K562 (cell line): ENCODE results near the gene RNF114. TPM values are rescaled to one million over a fixed set of nuclear protein-coding genes. Genes with fewer than 3 reads are reported as not detected.

Experiments used
- CHAMP1 ChIP-seq: fragments of 450-650 bp; IDR thresholded peaks from 2 replicates; pipeline ENCODE4 v1.6.1; 2016; ENCODE audit warnings: mild to moderate bottlenecking
- GATAD2B ChIP-seq: fragments of 450-650 bp; IDR thresholded peaks from 2 replicates; pipeline ENCODE4 v1.6.1; 2017; ENCODE audit warnings: mild to moderate bottlenecking, borderline replicate concordance
- HOXB6 ChIP-seq: fragments of 250-450 bp; sonication (Bioruptor Pico); IDR thresholded peaks from 2 replicates; pipeline ENCODE4 v1.5.1; 2022; ENCODE audit warnings: mild to moderate bottlenecking, borderline replicate concordance
- ILF3 ChIP-seq: fragments of 450-650 bp; IDR thresholded peaks from 2 replicates; pipeline ENCODE4 v1.6.1; 2018; ENCODE audit warnings: antibody characterized with exemption, mild to moderate bottlenecking, moderate library complexity, borderline replicate concordance
- IRF1 ChIP-seq: sonication (generic); formaldehyde crosslinking; IDR thresholded peaks from 2 replicates; pipeline ENCODE4 v1.8.0; 2022; ENCODE audit warnings: missing genetic modification reagents, mild to moderate bottlenecking, borderline replicate concordance
- MTA2 ChIP-seq: fragments of 450-650 bp; IDR thresholded peaks from 2 replicates; pipeline ENCODE4 v1.6.1; 2016; ENCODE audit warnings: low read depth
- SP2 ChIP-seq: IDR thresholded peaks from 2 replicates; pipeline ENCODE4 v1.6.1; 2011; ENCODE audit warnings: mild to moderate bottlenecking, low read depth, low read length, moderate library complexity; ENCODE audit not compliant: poor library complexity, severe bottlenecking; ENCODE audit errors: extremely low read depth
- SRSF9 ChIP-seq: fragments of 200-400 bp; formaldehyde crosslinking; IDR thresholded peaks from 2 replicates; pipeline ENCODE4 v1.6.1; 2017; ENCODE audit warnings: low read depth, low read length, borderline replicate concordance
- TEAD1 ChIP-seq, 2 experiments: fragments of 450-650 bp in 1 of 2; sonication (generic) in 1 of 2; formaldehyde crosslinking; IDR thresholded peaks; 2 replicates each; pipeline versions ENCODE4 v1.4.0 to v1.8.0; 2020 to 2022; ENCODE audit warnings: mild to moderate bottlenecking in 2 of 2, missing genetic modification reagents in 1 of 2
- TRIM28 ChIP-seq: fragments of 450-650 bp; IDR thresholded peaks from 2 replicates; pipeline ENCODE4 v1.6.1; 2017
- TSHZ1 ChIP-seq: fragments of 250-450 bp; sonication (Bioruptor Pico); IDR thresholded peaks from 2 replicates; pipeline ENCODE4 v1.4.0; 2020; ENCODE audit warnings: mild to moderate bottlenecking, moderate library complexity
- ZNF217 ChIP-seq: sonication (generic); formaldehyde crosslinking; IDR thresholded peaks from 2 replicates; pipeline ENCODE4 v1.8.0; 2022; ENCODE audit warnings: mild to moderate bottlenecking, missing genetic modification reagents
- ZNF318 ChIP-seq, 2 experiments: fragments of 450-650 bp; IDR thresholded peaks; 2 replicates each; pipeline ENCODE4 v1.6.1; 2016; ENCODE audit warnings: mild to moderate bottlenecking in 2 of 2, borderline replicate concordance in 1 of 2, low read depth in 1 of 2, moderate library complexity in 1 of 2
- polyA plus RNA-seq, 8 experiments: library from polyadenylated mRNA; depleted of rRNA in 4 of 8; stranded (reverse) in 5 of 8; unstranded in 3 of 8; fragments of >200 nt; fragmentation: Nextera tagmentation in 2 of 8; fragmentation: Illumina TruSeq in 1 of 8; extraction: Ambion mirVana in 2 of 8; extraction: Trizol in 1 of 8; gene quantifications; 2 replicates each; pipeline versions ENCODE4 v1.2.1 to v1.2.3, GENCODE V29; 2011 to 2014; ENCODE audit warnings: inconsistent platforms in 1 of 8, missing spikeins in 1 of 8
- total RNA-seq, 7 experiments: library from RNA; depleted of rRNA in 6 of 7; stranded (reverse); fragments of >200 nt in 6 of 7; fragmentation: Illumina TruSeq in 2 of 7; extraction: Trizol in 2 of 7; gene quantifications; 2 replicates each; pipeline versions ENCODE4 v1.2.1 to v1.2.3, GENCODE V29; 2011 to 2021; ENCODE audit warnings: low replicate concordance in 1 of 7

The RNF114 gene
- total and polyA plus RNA-seq, 9 of the 15 experiments (the other 6 are each of a cell fraction or from before 2014, with no cell fraction given) = 38.6 to 111 (median 62.6) TPM

- no peak for TF ChIP-seq TSHZ1
- TF ChIP-seq TEAD1 (CRISPR knock-in tag; IDR thresholded peaks at IDR 0.05) = no peak
- TF ChIP-seq GATAD2B = no peak
- TF ChIP-seq ZNF318 (IDR thresholded peaks at IDR 0.05; ENCODE audit: borderline replicate concordance in 1 of 2, low read depth in 1 of 2) = no peak
- no peak for TF ChIP-seq SP2
- no peak for TF ChIP-seq CHAMP1
- TF ChIP-seq HOXB6 (CRISPR knock-in tag) = no peak
- TF ChIP-seq MTA2 = no peak
- no peak for TF ChIP-seq ZNF217 (CRISPR knock-in tag)
- no peak for TF ChIP-seq TRIM28
- no peak for TF ChIP-seq IRF1 (CRISPR knock-in tag)
- no peak for TF ChIP-seq SRSF9
- no peak for TF ChIP-seq ILF3
These were observed 57.1 kb downstream of the RNF114 start (continued) for GRCh38 chr20:49993301-49993751.
